SK-N-SH treated with all-trans-retinoic acid at 6 μM for 48 hours (cell line): ENCODE results near the gene BRD1.

Source experiments
- ATAC-seq: fragments of 200-7000 bp; cut with Tn5 transposase; 3 replicates; pipeline ENCODE4 v1.9.1; 2020; ENCODE audit warnings: mild to moderate bottlenecking, moderate library complexity
- ARNTL ChIP-seq: fragments of 450-650 bp; formaldehyde crosslinking; IDR thresholded peaks from 2 replicates; pipeline ENCODE4 v1.5.0; 2020; ENCODE audit warnings: low read depth, mild to moderate bottlenecking, moderate library complexity, borderline replicate concordance
- BACH2 ChIP-seq: fragments of 250-450 bp; sonication (Bioruptor Pico); IDR thresholded peaks from 2 replicates; pipeline ENCODE4 v1.9.0; 2021; ENCODE audit warnings: mild to moderate bottlenecking, borderline replicate concordance
- CSDC2 ChIP-seq: fragments of 250-450 bp; sonication (Bioruptor Pico); IDR thresholded peaks from 2 replicates; pipeline ENCODE4 v1.5.0; 2020; ENCODE audit warnings: mild to moderate bottlenecking, moderate library complexity
- ESRRG ChIP-seq: fragments of 250-450 bp; sonication (Bioruptor Pico); IDR thresholded peaks from 2 replicates; pipeline ENCODE4 v1.6.1; 2021; ENCODE audit warnings: mild to moderate bottlenecking
- GLIS3 ChIP-seq: fragments of 250-450 bp; sonication (Bioruptor Pico); IDR thresholded peaks from 2 replicates; pipeline ENCODE4 v1.5.0; 2020; ENCODE audit warnings: mild to moderate bottlenecking, moderate library complexity
- ISL1 ChIP-seq: fragments of 250-450 bp; sonication (Bioruptor Pico); IDR thresholded peaks from 2 replicates; pipeline ENCODE4 v2.1.2; 2022; ENCODE audit warnings: mild to moderate bottlenecking, moderate library complexity
- OSR1 ChIP-seq: fragments of 250-450 bp; sonication (Bioruptor Pico); IDR thresholded peaks from 2 replicates; pipeline ENCODE4 v1.8.0; 2022; ENCODE audit warnings: moderate library complexity, mild to moderate bottlenecking, inconsistent platforms
- PATZ1 ChIP-seq: fragments of 250-450 bp; sonication (Bioruptor Pico); IDR thresholded peaks from 2 replicates; pipeline ENCODE4 v1.8.0; 2020; ENCODE audit warnings: mild to moderate bottlenecking, moderate library complexity, borderline replicate concordance
- PPARA ChIP-seq: fragments of 250-450 bp; sonication (Bioruptor Pico); IDR thresholded peaks from 2 replicates; pipeline ENCODE4 v1.5.0; 2020; ENCODE audit warnings: mild to moderate bottlenecking, borderline replicate concordance
- RARB ChIP-seq: fragments of 250-450 bp; sonication (Bioruptor Pico); IDR thresholded peaks from 2 replicates; pipeline ENCODE4 v1.8.0; 2021; ENCODE audit warnings: mild to moderate bottlenecking, moderate library complexity
- SNAI2 ChIP-seq: fragments of 250-450 bp; sonication (Bioruptor Pico); IDR thresholded peaks from 2 replicates; pipeline ENCODE4 v1.5.0; 2020; ENCODE audit warnings: mild to moderate bottlenecking, moderate library complexity
- TOX ChIP-seq: fragments of 250-450 bp; sonication (Bioruptor Pico); IDR thresholded peaks from 2 replicates; pipeline ENCODE4 v1.8.0; 2021; ENCODE audit warnings: mild to moderate bottlenecking, moderate library complexity, borderline replicate concordance
- ZC3H10 ChIP-seq: fragments of 250-450 bp; sonication (Bioruptor Pico); IDR thresholded peaks from 2 replicates; pipeline ENCODE4 v1.5.1; 2021; ENCODE audit warnings: mild to moderate bottlenecking, moderate library complexity
- ZFP3 ChIP-seq: fragments of 250-450 bp; sonication (Bioruptor Pico); IDR thresholded peaks from 2 replicates; pipeline ENCODE4 v1.5.0; 2020; ENCODE audit warnings: mild to moderate bottlenecking, moderate library complexity
- ZFP30 ChIP-seq: fragments of 450-650 bp; formaldehyde crosslinking; IDR thresholded peaks from 2 replicates; pipeline ENCODE4 v1.5.0; 2022; ENCODE audit warnings: mild to moderate bottlenecking, moderate library complexity
- ZNF565 ChIP-seq: fragments of 450-650 bp; formaldehyde crosslinking; conservative IDR thresholded peaks from 2 replicates; pipeline ENCODE4 v1.5.0; 2020; ENCODE audit warnings: low read depth, mild to moderate bottlenecking, moderate library complexity
- ZNF70 ChIP-seq: fragments of 450-650 bp; formaldehyde crosslinking; IDR thresholded peaks from 2 replicates; pipeline ENCODE4 v1.5.0; 2020; ENCODE audit warnings: mild to moderate bottlenecking, moderate library complexity
- ZNF8 ChIP-seq: fragments of 450-650 bp; formaldehyde crosslinking; IDR thresholded peaks from 2 replicates; pipeline ENCODE4 v1.5.0; 2020; ENCODE audit warnings: mild to moderate bottlenecking, moderate library complexity
- TF ChIP-seq, protein P1 (sequence below): fragments of 250-450 bp; sonication (Bioruptor Pico); IDR thresholded peaks from 2 replicates; pipeline ENCODE4 v1.8.0; 2021; ENCODE audit warnings: low read depth, mild to moderate bottlenecking, moderate library complexity, borderline replicate concordance
- TF ChIP-seq, protein P2 (sequence below): fragments of 250-450 bp; sonication (Bioruptor Pico); IDR thresholded peaks from 2 replicates; pipeline ENCODE4 v1.5.0; 2020; ENCODE audit warnings: mild to moderate bottlenecking, moderate library complexity

Gene BRD1

DNA sequence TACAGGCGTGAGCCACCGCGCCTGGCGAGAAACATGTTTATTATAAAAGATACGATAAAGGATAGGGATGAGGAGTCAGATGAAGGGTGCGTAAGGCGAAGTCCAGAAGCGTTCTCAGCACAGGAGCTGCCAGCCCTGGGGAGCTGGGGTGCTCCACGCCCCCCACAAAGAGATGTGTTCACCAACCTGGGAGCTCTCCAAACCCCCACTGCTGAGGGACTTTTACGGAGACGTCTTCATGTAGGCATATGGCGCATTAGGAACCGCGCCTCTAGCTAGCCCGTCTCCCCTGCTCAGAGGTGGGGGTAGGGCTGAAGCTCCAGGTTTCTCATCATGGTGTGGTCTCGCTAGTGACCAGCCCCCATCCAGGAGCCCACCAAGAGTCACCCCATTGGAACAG is 17.6 kb upstream of the BRD1 start:
- TF ChIP-seq ZNF565 (CRISPR knock-in tag), result no peak
- TF ChIP-seq, protein P1, sequence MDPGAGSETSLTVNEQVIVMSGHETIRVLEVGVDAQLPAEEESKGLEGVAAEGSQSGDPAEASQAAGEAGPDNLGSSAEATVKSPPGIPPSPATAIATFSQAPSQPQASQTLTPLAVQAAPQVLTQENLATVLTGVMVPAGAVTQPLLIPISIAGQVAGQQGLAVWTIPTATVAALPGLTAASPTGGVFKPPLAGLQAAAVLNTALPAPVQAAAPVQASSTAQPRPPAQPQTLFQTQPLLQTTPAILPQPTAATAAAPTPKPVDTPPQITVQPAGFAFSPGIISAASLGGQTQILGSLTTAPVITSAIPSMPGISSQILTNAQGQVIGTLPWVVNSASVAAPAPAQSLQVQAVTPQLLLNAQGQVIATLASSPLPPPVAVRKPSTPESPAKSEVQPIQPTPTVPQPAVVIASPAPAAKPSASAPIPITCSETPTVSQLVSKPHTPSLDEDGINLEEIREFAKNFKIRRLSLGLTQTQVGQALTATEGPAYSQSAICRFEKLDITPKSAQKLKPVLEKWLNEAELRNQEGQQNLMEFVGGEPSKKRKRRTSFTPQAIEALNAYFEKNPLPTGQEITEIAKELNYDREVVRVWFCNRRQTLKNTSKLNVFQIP, result no peak
- no peak for TF ChIP-seq ARNTL (CRISPR knock-in tag)
- TF ChIP-seq GLIS3 (CRISPR knock-in tag), result no peak
- TF ChIP-seq RARB (CRISPR knock-in tag), result no peak
- no peak for TF ChIP-seq TOX (CRISPR knock-in tag)
- TF ChIP-seq ZC3H10 (CRISPR knock-in tag), result no peak
- TF ChIP-seq, protein P2, sequence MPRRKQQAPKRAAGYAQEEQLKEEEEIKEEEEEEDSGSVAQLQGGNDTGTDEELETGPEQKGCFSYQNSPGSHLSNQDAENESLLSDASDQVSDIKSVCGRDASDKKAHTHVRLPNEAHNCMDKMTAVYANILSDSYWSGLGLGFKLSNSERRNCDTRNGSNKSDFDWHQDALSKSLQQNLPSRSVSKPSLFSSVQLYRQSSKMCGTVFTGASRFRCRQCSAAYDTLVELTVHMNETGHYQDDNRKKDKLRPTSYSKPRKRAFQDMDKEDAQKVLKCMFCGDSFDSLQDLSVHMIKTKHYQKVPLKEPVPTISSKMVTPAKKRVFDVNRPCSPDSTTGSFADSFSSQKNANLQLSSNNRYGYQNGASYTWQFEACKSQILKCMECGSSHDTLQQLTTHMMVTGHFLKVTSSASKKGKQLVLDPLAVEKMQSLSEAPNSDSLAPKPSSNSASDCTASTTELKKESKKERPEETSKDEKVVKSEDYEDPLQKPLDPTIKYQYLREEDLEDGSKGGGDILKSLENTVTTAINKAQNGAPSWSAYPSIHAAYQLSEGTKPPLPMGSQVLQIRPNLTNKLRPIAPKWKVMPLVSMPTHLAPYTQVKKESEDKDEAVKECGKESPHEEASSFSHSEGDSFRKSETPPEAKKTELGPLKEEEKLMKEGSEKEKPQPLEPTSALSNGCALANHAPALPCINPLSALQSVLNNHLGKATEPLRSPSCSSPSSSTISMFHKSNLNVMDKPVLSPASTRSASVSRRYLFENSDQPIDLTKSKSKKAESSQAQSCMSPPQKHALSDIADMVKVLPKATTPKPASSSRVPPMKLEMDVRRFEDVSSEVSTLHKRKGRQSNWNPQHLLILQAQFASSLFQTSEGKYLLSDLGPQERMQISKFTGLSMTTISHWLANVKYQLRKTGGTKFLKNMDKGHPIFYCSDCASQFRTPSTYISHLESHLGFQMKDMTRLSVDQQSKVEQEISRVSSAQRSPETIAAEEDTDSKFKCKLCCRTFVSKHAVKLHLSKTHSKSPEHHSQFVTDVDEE (CRISPR knock-in tag), result no peak
- TF ChIP-seq PATZ1 (CRISPR knock-in tag), result no peak
- TF ChIP-seq SNAI2 (CRISPR knock-in tag), result no peak
- no peak for TF ChIP-seq ZFP30 (CRISPR knock-in tag)
- TF ChIP-seq ZNF70 (CRISPR knock-in tag), result no peak
- no peak for TF ChIP-seq ZNF8 (CRISPR knock-in tag)
- TF ChIP-seq ISL1 (CRISPR knock-in tag), result no peak
- no peak for ATAC-seq

- no peak for ATAC-seq
- TF ChIP-seq ZNF8 (CRISPR knock-in tag) (no peak), OSR1 (CRISPR knock-in tag) (no peak), ZFP30 (CRISPR knock-in tag) (no peak), ZNF70 (CRISPR knock-in tag) (no peak)
- TF ChIP-seq, protein P1, result no peak
Observed at GRCh38 chr22:49838771-49839717, 11.4 kb upstream of the BRD1 start.

- TF ChIP-seq ZFP30 (CRISPR knock-in tag), result no peak
- TF ChIP-seq ZC3H10 (CRISPR knock-in tag), result no peak
- TF ChIP-seq, protein P2 (CRISPR knock-in tag), result no peak
- TF ChIP-seq PATZ1 (CRISPR knock-in tag), result no peak
- no peak for TF ChIP-seq ZNF70 (CRISPR knock-in tag)
- TF ChIP-seq PPARA (CRISPR knock-in tag), result no peak
- TF ChIP-seq ESRRG (CRISPR knock-in tag), result no peak
- TF ChIP-seq ISL1 (CRISPR knock-in tag), result no peak
- TF ChIP-seq ZNF565 (CRISPR knock-in tag), result no peak
- no peak for TF ChIP-seq ZFP3 (CRISPR knock-in tag)
- TF ChIP-seq RARB (CRISPR knock-in tag), result no peak
- TF ChIP-seq CSDC2 (CRISPR knock-in tag), result no peak
- TF ChIP-seq ARNTL (CRISPR knock-in tag), result no peak
- no peak for TF ChIP-seq TOX (CRISPR knock-in tag)
- no peak for TF ChIP-seq OSR1 (CRISPR knock-in tag)
- TF ChIP-seq BACH2 (CRISPR knock-in tag), result no peak
- no peak for TF ChIP-seq SNAI2 (CRISPR knock-in tag)
Observed at GRCh38 chr22:49833340-49834007, 5.8 kb upstream of the BRD1 start.

More at GRCh38 chr22:49833340-49834007, 5.8 kb upstream of the BRD1 start:
- no peak for ATAC-seq
